ENCODE measurements around the gene PPFIBP1.

Gene PPFIBP1

DNA sequence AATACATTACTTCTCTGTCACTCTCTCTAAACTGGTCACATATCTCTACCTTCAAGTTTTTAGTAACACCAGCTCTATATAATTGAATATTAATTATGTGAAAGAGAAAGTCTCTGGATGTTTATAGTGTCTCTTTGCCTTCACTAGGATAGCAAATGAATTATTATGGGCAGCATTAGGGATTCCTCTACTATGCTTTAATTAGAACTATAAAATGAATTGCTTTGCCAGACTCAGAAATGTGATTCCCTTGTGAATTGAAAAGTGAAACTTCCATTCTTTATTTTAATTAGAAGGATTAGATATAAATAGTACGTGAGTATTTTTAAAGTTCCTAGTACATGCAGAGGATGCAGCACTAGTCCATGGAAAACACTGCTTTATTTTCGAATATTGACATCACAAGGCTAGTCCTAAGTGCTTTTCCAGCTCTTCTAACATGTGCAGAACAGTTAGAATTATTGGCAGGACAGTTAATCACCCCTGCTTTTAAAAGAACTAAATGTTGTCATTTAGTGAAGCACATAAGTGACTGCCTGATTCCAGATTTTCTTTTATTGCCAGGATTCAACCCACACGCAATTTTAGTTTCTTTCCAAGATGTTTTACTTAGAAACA, 149.2 kb downstream of the PPFIBP1 start:
- no peak for ATAC-seq

DNA sequence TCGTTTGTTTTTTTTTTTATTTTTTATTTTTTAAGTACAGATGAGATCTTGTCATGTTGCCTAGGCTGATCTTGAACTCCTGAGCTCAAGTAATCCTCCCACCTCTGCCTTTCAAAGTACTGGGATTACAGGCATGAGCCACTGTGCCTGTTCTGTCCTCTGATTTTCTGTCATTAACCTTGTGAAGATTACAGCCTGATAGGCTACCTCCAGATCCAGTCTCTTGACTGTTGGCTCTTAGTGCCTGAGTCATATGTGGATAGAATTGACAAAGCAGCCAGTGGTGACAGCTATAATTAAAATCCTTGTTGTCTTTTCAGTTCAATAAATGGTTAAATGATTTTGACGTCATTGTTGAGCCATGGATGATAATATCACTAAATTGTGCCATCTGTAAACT, 151.0 kb downstream of the PPFIBP1 start:
- no peak for ATAC-seq

GRCh38 chr12:27680619-27681018, 156.6 kb downstream of the PPFIBP1 start:
- no peak for ATAC-seq

- no peak for ATAC-seq
Observed at GRCh38 chr12:27682534-27682933, 158.5 kb downstream of the PPFIBP1 start.

GRCh38 chr12:27685274-27685673, 161.3 kb downstream of the PPFIBP1 start:
- ATAC-seq: no peak

DNA sequence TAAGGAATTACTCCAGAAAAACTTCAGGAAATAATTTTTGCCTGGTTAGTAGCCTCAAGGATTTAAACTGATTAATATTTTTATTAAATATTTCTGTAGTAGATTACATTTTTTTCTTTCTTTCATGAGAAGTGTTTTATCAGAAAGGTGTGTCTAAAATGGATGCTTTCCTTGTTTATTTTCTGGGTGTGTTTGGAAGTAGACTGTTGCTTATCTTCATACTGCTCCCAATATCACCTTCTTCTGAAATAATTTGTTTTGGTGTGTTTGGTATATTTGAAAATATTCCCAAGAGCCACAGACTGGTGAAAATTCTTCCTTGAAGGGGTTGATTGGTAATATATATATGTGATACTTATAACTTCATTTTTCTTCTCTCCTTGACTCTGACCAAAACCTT, 162.1 kb downstream of the PPFIBP1 start:
- no peak for ATAC-seq

- no peak for ATAC-seq
Observed at GRCh38 chr12:27688671-27689070, 164.7 kb downstream of the PPFIBP1 start.

- no peak for ATAC-seq
Observed at GRCh38 chr12:27689558-27690180, 165.7 kb downstream of the PPFIBP1 start.

GRCh38 chr12:27693403-27693802, 169.4 kb downstream of the PPFIBP1 start:
- ATAC-seq: no peak

GRCh38 chr12:27695556-27696292, 171.7 kb downstream of the PPFIBP1 start:
- ATAC-seq: no peak

DNA sequence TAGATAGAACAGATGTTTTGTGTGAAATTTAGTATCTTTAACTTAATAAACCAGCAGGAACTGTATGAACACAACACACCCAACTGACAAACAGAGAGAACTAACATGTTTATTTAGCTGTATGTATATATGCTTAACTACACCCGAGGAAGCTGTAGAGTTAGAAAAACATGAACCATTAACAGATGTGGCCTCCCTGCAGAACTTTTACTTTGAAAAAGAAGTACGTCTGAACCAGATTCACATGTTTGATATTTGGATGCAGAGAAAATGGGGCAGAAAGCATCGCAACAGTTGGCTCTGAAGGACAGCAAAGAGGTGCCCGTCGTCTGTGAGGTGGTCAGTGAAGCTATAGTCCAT, 172.3 kb downstream of the PPFIBP1 start, which contains the start of gene REP15:
TSS of gene REP15 (plus strand) at position 155 of the 360 bp plus-strand sequence. CDS start at position 271, 116 bp downstream.
- ATAC-seq: no peak

DNA sequence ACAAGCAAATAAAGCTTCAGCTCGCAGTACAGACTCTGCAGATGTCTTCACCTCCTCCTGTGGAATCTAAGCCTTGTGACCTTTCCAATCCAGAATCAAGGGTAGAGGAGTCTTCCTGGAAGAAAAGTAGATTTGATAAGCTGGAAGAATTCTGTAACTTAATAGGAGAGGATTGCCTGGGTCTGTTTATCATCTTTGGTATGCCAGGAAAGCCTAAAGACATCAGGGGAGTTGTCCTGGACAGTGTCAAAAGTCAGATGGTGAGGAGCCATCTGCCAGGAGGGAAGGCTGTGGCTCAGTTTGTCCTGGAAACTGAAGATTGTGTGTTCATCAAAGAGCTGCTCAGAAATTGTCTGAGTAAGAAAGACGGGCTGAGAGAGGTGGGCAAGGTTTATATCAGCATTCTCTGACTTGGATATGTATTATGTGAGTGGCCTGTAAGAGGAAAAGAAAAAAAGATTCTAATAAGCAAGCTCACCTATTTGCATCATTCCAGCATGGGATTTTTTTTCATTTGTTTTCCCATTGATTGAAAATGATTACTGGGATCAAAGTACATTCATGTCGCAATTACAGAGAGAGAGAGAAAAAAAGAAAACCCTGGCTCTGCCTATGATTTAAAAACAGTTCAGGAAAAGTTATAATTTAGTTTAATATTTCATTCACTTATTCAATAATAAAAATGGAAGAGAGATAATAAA, 173.0 kb downstream of the PPFIBP1 start:
- ATAC-seq: no peak

- ATAC-seq: peak; percentile 81 to 82
Observed at GRCh38 chr12:27703720-27704452, 179.9 kb downstream of the PPFIBP1 start.

DNA sequence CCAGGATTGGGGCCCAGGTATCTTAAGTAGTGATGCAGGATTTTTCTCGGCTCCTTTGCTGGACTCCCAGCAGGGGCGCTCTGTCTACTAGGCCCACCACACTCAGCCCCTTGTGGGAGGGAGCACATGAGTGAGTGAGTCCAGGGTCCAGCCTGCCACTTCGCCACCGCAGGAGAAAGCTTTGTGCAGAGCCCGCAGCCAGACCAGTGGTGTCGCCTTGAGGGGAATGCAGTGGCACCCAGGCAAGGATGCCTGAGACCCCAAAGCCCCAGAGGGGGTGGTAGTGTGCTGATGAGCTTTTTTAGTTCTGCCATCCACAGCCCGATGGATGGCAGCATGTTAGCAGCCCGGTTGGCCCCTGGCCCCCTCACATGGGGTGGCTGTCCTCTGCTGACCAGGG, 181.3 kb downstream of the PPFIBP1 start:
- ATAC-seq: no peak

DNA sequence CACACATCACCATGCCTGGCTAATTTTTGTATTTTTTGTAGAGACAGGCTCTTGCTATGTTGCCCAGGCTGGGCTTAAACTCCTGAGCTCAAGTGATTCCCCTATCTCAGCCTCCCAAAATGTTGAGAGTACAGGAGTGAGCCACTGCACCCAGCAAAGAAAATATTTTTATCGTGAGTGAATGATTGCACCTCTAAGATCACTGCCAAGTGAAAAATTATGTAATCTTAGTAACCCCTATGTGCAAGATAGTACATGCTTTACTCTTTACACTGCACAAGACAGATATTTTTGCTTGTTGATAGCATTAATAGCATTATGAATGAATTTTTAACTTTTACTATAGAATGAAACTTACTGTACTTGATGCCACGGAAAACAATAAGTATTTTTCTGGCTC, 183.2 kb downstream of the PPFIBP1 start:
- ATAC-seq: no peak

DNA sequence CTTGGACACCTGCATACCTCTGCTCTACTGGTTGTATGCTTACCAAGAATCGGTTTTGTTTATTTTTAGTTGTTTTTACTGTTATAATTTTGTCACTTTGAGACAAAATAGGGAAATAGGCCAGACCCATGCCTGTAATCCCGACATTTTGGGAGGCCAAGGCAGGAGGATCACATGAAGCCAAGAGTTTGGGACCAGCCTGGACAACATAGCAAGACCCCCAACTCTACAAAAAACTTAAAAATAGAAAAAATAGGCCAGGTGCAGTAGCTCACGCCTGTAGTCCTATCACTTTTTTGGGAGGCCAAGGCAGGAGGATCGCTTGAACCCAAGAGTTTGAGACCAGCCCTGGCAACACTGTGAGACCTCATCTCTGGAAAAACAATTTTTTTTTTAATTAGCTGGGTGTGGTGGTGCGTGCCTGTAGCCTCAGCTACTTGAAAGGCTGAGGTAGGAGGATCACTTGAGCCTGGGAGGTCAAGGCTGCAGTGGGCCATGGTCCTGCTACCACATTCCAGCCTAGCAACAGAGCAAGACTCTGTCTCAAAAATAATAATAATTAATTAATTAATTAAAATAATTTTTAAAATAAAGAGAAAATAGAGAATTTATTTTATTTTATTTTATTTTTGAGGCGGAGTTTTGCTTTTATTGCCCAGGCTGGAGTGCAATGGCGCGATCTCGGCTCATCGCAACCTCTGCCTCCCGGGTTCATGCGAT, 185.4 kb downstream of the PPFIBP1 start:
- no peak for ATAC-seq

GRCh38 chr12:27709932-27710591, 186.1 kb downstream of the PPFIBP1 start:
- peak; percentile 23 to 34 for ATAC-seq

GRCh38 chr12:27710592-27711316, 186.7 kb downstream of the PPFIBP1 start, which contains the start of gene MRPS35:
TSS of gene MRPS35 (plus strand) at chr12:27710832. CDS start at chr12:27710844, 12 bp downstream.
- peak; percentile 97 to 99 for ATAC-seq

GRCh38 chr12:27711317-27711682, 187.3 kb downstream of the PPFIBP1 start:
- peak; percentile 17 to 21 for ATAC-seq

- ATAC-seq: no peak
Observed at GRCh38 chr12:27711967-27712366, 188.0 kb downstream of the PPFIBP1 start.

- no peak for ATAC-seq
Observed at GRCh38 chr12:27723212-27723611, 199.2 kb downstream of the PPFIBP1 start.

Measured in activated CD4-positive, CD25-positive, alpha-beta regulatory T cell treated with anti-CD3 and anti-CD28 coated beads, Interleukin-2, amount 50 U/mL, for 24 hours (primary cell).